Liver (tissue), 9 donors: ENCODE results near the gene KCNJ11. TPM values are rescaled to one million over a fixed set of nuclear protein-coding genes. Genes with fewer than 3 reads are reported as not detected.

ENCODE experiments used
- DNase-seq: peaks from one replicate; pipeline ENCODE4 v3.0.0-alpha.2; 2017; ENCODE audit warnings: low spot score
- H3K27ac ChIP-seq, 2 donors: one replicate each; pipeline ENCODE4 v1.7.0; 2013; ENCODE audit warnings: inconsistent platforms in 2 of 2, low read length in 2 of 2, control low read depth in 1 of 2, low read depth in 1 of 2, mild to moderate bottlenecking in 1 of 2
- H3K27me3 ChIP-seq, 4 donors: one replicate each; pipeline versions ENCODE4 v1.6.1 to v1.7.0; 2013; ENCODE audit warnings: low read length in 3 of 4, inconsistent platforms in 1 of 4, mild to moderate bottlenecking in 1 of 4, moderate library complexity in 1 of 4; ENCODE audit not compliant: control insufficient read depth in 4 of 4, insufficient read depth in 4 of 4
- H3K36me3 ChIP-seq, 4 donors: one replicate each; pipeline versions ENCODE4 v1.6.1 to v1.7.0; 2013; ENCODE audit warnings: low read length in 3 of 4, mild to moderate bottlenecking in 3 of 4, low read depth in 1 of 4, moderate library complexity in 1 of 4; ENCODE audit not compliant: control insufficient read depth in 4 of 4, insufficient read depth in 3 of 4
- H3K4me1 ChIP-seq, 4 donors: one replicate each; pipeline versions ENCODE4 v1.6.1 to v1.7.0; 2013; ENCODE audit warnings: low read length in 3 of 4, mild to moderate bottlenecking in 3 of 4, moderate library complexity in 1 of 4; ENCODE audit not compliant: control insufficient read depth in 4 of 4, insufficient read depth in 4 of 4
- H3K4me3 ChIP-seq, 3 donors: one replicate each; pipeline versions ENCODE4 v1.6.1 to v1.7.0; 2013; ENCODE audit warnings: low read length in 3 of 3, control low read depth in 1 of 3, low read depth in 1 of 3, mild to moderate bottlenecking in 1 of 3
- H3K9ac ChIP-seq, 2 donors: one replicate each; pipeline ENCODE4 v1.7.0; 2013; ENCODE audit warnings: low read length in 2 of 2, mild to moderate bottlenecking in 2 of 2, moderate library complexity in 2 of 2, control low read depth in 1 of 2, low read depth in 1 of 2
- H3K9me3 ChIP-seq, 4 donors: one replicate each; pipeline versions ENCODE4 v1.6.1 to v1.7.0; 2013; ENCODE audit warnings: low read length in 3 of 4; ENCODE audit not compliant: control insufficient read depth in 4 of 4
- EGR1 ChIP-seq, 2 donors: IDR thresholded peaks; 2 replicates each; pipeline ENCODE4 v1.6.1; 2016 to 2018; ENCODE audit warnings: antibody characterized with exemption in 2 of 2, low read depth in 2 of 2
- FOXA2 ChIP-seq: IDR thresholded peaks from 2 replicates; pipeline ENCODE4 v1.6.1; 2016; ENCODE audit warnings: antibody characterized with exemption
- GABPA ChIP-seq, 2 donors: IDR thresholded peaks in 1 of 2; conservative IDR thresholded peaks in 1 of 2; 2 replicates each; pipeline ENCODE4 v1.6.1; 2016; ENCODE audit warnings: antibody characterized with exemption in 2 of 2, mild to moderate bottlenecking in 1 of 2, moderate library complexity in 1 of 2
- HNF4A ChIP-seq, 2 donors: conservative IDR thresholded peaks; 2 replicates each; pipeline ENCODE4 v1.6.1; 2016; ENCODE audit warnings: antibody characterized with exemption in 2 of 2, mild to moderate bottlenecking in 2 of 2
- HNF4G ChIP-seq: IDR thresholded peaks from 2 replicates; pipeline ENCODE4 v1.6.1; 2016; ENCODE audit warnings: antibody characterized with exemption
- JUND ChIP-seq, 2 donors: IDR thresholded peaks; 2 replicates each; pipeline ENCODE4 v1.6.1; 2016; ENCODE audit warnings: antibody characterized with exemption in 2 of 2
- NR2F2 ChIP-seq: IDR thresholded peaks from 2 replicates; pipeline ENCODE4 v1.6.1; 2016; ENCODE audit warnings: antibody characterized with exemption
- RAD21 ChIP-seq, 2 donors: IDR thresholded peaks; 2 replicates each; pipeline ENCODE4 v1.6.1; 2016; ENCODE audit warnings: antibody characterized with exemption in 2 of 2, mild to moderate bottlenecking in 2 of 2
- TAF1 ChIP-seq: conservative IDR thresholded peaks from 2 replicates; pipeline ENCODE4 v1.6.1; 2016; ENCODE audit warnings: antibody characterized with exemption, mild to moderate bottlenecking
- WGBS: extraction: QIAGEN DNeasy Blood & Tissue Kit; methylation state at CpG from one replicate; pipeline ENCODE4 v1.1.7; 2013; 5-methylcytosine and 5-hydroxymethylcytosine counted together
- polyA plus RNA-seq, 2 donors: library from polyadenylated mRNA; stranded (reverse) in 1 of 2; unstranded in 1 of 2; fragments of 200-250 nt in 1 of 2; fragments of >200 nt in 1 of 2; fragmentation: Nextera tagmentation in 1 of 2; extraction: Ambion mirVana in 1 of 2; gene quantifications; one replicate each; pipeline versions ENCODE4 v1.2.1 to v1.2.3, GENCODE V29; 2013 to 2015
- total RNA-seq, 2 donors: library from RNA; depleted of rRNA; stranded (reverse); fragments of >200 nt; gene quantifications; one replicate each; pipeline ENCODE4 v1.2.3, GENCODE V29; 2014
- TF ChIP-seq, protein P1 (sequence below): IDR thresholded peaks from 2 replicates; pipeline ENCODE4 v1.6.1; 2016; ENCODE audit warnings: antibody characterized with exemption
- TF ChIP-seq, protein P2 (sequence below): fragments of 150-350 bp; IDR thresholded peaks from 2 replicates; pipeline ENCODE4 v1.5.1; 2017; ENCODE audit warnings: improper control_type of control experiment, low read depth, low read length; ENCODE audit not compliant: missing input control
- TF ChIP-seq, protein P3 (sequence below): IDR thresholded peaks from 2 replicates; pipeline ENCODE4 v1.6.1; 2016; ENCODE audit warnings: antibody characterized with exemption
- TF ChIP-seq, protein P4 (sequence below): IDR thresholded peaks from 2 replicates; pipeline ENCODE4 v1.6.1; 2016; ENCODE audit warnings: antibody characterized with exemption, mild to moderate bottlenecking
- TF ChIP-seq, protein P5 (sequence below): IDR thresholded peaks from 2 replicates; pipeline ENCODE4 v1.6.1; 2016; ENCODE audit warnings: antibody characterized with exemption
- donor health status: healthy.
- donor health status: healthy.
- donor health status: healthy.
- donor health status: healthy.
- donor health status: healthy.

Gene KCNJ11
- total and polyA plus RNA-seq, 4 donors, result 0.28 to 1.1 (median 0.75) TPM; not detected in 1

DNA sequence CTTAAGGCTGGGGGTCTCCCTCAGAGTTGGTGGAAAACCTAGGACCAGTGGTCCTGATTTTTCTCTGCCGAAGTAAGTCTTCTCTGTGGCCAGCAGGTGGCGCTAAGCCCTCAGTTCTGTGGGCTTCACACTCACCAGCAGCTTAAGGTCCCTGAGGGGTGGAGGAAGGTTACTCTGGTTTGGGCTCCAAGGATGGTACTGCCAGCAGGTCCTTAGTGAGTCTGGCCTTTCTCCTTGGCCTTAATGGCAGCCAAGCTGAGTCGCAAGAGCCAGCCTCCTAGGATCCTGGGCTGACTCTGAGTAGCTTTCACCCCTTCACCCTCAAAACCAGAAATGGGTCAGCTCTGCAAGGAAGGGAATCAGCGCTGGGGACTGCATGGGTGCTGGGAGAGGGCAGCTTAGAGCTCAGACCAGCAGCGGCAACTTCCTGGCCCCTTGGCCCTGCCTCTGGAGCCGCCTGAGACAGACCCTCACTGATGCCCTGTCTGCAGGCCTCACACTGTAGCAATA lies 4.4 kb downstream of the KCNJ11 start:
- Histone ChIP-seq H3K27ac (no peak overlapping the region), H3K9me3 (peaks cover 0 to 4% (median 2%) of the 10 kb centered on the region in 4 donors), H3K36me3 (no peaks in the 10 kb centered on the region), H3K27me3 (no peaks in the 10 kb centered on the region), H3K4me3 (no peak overlapping the region), H3K4me1 (peaks cover 0 to 3% (median 1%) of the 10 kb centered on the region in 4 donors), H3K9ac (no peak overlapping the region)
- TF ChIP-seq, protein P1, sequence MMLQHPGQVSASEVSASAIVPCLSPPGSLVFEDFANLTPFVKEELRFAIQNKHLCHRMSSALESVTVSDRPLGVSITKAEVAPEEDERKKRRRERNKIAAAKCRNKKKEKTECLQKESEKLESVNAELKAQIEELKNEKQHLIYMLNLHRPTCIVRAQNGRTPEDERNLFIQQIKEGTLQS, result no peak
- TF ChIP-seq JUND (IDR thresholded peaks at IDR 0.05) (no peak), HNF4G (no peak), RAD21 (IDR thresholded peaks at IDR 0.05) (peak; percentile 96 to 99), HNF4A (conservative IDR thresholded peaks at IDR 0.05) (no peak), FOXA2 (no peak), EGR1 (IDR thresholded peaks at IDR 0.05; ENCODE audit: low read depth in 2 of 2) (no peak)
- TF ChIP-seq, protein P2, sequence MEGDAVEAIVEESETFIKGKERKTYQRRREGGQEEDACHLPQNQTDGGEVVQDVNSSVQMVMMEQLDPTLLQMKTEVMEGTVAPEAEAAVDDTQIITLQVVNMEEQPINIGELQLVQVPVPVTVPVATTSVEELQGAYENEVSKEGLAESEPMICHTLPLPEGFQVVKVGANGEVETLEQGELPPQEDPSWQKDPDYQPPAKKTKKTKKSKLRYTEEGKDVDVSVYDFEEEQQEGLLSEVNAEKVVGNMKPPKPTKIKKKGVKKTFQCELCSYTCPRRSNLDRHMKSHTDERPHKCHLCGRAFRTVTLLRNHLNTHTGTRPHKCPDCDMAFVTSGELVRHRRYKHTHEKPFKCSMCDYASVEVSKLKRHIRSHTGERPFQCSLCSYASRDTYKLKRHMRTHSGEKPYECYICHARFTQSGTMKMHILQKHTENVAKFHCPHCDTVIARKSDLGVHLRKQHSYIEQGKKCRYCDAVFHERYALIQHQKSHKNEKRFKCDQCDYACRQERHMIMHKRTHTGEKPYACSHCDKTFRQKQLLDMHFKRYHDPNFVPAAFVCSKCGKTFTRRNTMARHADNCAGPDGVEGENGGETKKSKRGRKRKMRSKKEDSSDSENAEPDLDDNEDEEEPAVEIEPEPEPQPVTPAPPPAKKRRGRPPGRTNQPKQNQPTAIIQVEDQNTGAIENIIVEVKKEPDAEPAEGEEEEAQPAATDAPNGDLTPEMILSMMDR, result peak; percentile 90
- TF ChIP-seq, protein P3, sequence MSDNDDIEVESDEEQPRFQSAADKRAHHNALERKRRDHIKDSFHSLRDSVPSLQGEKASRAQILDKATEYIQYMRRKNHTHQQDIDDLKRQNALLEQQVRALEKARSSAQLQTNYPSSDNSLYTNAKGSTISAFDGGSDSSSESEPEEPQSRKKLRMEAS, result no peak
- peak; percentile 75 for DNase-seq
- WGBS, result 45% methylated on average over 6 of the region's 6 CpGs

DNA sequence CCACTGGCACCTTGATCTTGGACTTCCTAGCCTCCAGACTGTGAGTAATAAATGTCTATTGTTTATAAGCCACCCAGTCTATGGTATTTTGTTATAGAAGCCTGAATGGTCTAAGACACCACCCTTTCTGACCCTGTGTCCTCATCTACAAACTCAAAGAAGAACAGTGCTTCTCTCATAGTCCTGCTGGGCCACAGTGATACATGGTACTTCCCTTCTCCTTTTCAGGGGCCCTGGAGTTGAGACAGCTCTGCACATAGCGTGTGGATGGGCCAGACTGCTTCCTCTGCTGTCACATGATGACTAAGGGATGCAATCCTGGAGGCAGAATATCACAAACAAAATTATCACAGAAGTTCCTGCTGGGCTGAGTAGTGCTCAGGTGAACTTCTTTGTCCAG lies 5.0 kb downstream of the KCNJ11 start:
- no peak overlapping the region for H3K9ac ChIP-seq
- DNase-seq, result no peak

DNA sequence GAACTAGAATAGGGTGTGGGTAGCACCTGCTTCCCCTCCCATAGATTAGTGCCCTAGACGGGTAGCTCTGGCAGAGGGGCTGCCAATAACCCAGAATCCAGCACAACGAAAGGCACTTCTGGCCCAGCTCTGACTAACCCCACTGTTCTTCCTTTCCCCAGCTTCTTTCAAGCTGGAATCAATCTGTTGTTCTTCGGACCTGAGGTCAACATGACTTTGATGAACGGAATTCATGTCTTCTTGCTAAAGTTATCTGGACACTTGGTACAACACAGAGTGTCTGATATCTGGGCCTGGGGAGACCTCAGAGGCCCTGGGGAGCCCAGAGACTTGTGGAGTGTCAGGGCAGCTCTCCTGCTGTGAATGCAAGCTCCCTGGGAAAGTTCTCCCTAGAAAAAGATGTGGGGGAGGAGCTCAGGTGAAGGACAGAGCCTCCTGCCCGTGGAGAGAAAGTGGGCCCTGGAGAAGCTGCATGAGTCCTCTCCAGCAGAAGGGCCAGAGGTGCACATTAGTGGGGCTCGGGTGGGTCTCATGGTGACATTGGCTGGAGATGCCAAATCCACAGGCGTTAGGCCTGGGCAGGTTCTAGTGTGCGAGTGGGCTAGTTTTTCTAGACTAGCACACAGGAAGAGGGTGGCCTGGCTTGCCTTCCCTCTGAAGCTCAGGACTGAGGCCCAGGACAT lies 6.3 kb downstream of the KCNJ11 start:
- DNase-seq, result no peak
- 83% methylated on average over 8 of the region's 8 CpGs for WGBS
- Histone ChIP-seq H3K4me3 (no peak overlapping the region), H3K4me1 (no peaks in the 10 kb centered on the region), H3K9ac (no peak overlapping the region), H3K27me3 (no peaks in the 10 kb centered on the region), H3K36me3 (no peaks in the 10 kb centered on the region), H3K9me3 (peaks cover 0 to 11% (median 3%) of the 10 kb centered on the region in 4 donors), H3K27ac (no peak overlapping the region)
- TF ChIP-seq, protein P4, sequence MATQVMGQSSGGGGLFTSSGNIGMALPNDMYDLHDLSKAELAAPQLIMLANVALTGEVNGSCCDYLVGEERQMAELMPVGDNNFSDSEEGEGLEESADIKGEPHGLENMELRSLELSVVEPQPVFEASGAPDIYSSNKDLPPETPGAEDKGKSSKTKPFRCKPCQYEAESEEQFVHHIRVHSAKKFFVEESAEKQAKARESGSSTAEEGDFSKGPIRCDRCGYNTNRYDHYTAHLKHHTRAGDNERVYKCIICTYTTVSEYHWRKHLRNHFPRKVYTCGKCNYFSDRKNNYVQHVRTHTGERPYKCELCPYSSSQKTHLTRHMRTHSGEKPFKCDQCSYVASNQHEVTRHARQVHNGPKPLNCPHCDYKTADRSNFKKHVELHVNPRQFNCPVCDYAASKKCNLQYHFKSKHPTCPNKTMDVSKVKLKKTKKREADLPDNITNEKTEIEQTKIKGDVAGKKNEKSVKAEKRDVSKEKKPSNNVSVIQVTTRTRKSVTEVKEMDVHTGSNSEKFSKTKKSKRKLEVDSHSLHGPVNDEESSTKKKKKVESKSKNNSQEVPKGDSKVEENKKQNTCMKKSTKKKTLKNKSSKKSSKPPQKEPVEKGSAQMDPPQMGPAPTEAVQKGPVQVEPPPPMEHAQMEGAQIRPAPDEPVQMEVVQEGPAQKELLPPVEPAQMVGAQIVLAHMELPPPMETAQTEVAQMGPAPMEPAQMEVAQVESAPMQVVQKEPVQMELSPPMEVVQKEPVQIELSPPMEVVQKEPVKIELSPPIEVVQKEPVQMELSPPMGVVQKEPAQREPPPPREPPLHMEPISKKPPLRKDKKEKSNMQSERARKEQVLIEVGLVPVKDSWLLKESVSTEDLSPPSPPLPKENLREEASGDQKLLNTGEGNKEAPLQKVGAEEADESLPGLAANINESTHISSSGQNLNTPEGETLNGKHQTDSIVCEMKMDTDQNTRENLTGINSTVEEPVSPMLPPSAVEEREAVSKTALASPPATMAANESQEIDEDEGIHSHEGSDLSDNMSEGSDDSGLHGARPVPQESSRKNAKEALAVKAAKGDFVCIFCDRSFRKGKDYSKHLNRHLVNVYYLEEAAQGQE, result no peak
- TF ChIP-seq, protein P5, sequence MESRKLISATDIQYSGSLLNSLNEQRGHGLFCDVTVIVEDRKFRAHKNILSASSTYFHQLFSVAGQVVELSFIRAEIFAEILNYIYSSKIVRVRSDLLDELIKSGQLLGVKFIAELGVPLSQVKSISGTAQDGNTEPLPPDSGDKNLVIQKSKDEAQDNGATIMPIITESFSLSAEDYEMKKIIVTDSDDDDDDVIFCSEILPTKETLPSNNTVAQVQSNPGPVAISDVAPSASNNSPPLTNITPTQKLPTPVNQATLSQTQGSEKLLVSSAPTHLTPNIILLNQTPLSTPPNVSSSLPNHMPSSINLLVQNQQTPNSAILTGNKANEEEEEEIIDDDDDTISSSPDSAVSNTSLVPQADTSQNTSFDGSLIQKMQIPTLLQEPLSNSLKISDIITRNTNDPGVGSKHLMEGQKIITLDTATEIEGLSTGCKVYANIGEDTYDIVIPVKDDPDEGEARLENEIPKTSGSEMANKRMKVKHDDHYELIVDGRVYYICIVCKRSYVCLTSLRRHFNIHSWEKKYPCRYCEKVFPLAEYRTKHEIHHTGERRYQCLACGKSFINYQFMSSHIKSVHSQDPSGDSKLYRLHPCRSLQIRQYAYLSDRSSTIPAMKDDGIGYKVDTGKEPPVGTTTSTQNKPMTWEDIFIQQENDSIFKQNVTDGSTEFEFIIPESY, result no peak
- TF ChIP-seq HNF4A (conservative IDR thresholded peaks at IDR 0.05) (no peak), FOXA2 (no peak)

More for the DNA sequence above, 5.0 kb downstream of the KCNJ11 start:
- Histone ChIP-seq H3K27me3 (no peaks in the 10 kb centered on the region), H3K9me3 (peaks cover 0 to 8% (median 3%) of the 10 kb centered on the region in 4 donors), H3K4me3 (no peak overlapping the region), H3K4me1 (peaks cover 0 to under 1% (median 0%) of the 10 kb centered on the region in 4 donors), H3K36me3 (no peaks in the 10 kb centered on the region), H3K27ac (no peak overlapping the region)
- no peak for TF ChIP-seq EGR1 (IDR thresholded peaks at IDR 0.05; ENCODE audit: low read depth in 2 of 2)
- TF ChIP-seq RAD21 (IDR thresholded peaks at IDR 0.05), result no peak
- no peak for TF ChIP-seq TAF1
- no peak for TF ChIP-seq FOXA2
- TF ChIP-seq, protein P3, result no peak
- TF ChIP-seq GABPA (IDR thresholded peaks at IDR 0.05 in 1 of 2, conservative IDR thresholded peaks at IDR 0.05 in 1 of 2), result no peak
- TF ChIP-seq, protein P1, result no peak
- no peak for TF ChIP-seq NR2F2
- TF ChIP-seq HNF4G, result no peak
- 87% methylated on average over 1 of the region's 1 CpG for WGBS
